Activated CD4-positive, alpha-beta T cell treated with anti-CD3 and anti-CD28 coated beads for 36 hours (primary cell): Measurements from ENCODE around the gene HIVEP2. TPM values are rescaled to one million over a fixed set of nuclear protein-coding genes. Genes with fewer than 3 reads are reported as not detected.

ENCODE experiments used
- ATAC-seq: fragments of 200-7000 bp; cut with Tn5 transposase; one replicate; pipeline ENCODE4 v1.10.0; 2021; ENCODE audit warnings: mild to moderate bottlenecking, moderate library complexity
- CTCF ChIA-PET: fragments of 350-600 bp; sonication (Branson Sonifier 250); formaldehyde crosslinking; loops from one replicate; lab custom pipeline; 2021; ENCODE audit warnings: antibody characterized with exemption; lab: Charles Lee
- POLR2A ChIA-PET: fragments of 350-600 bp; sonication (Branson Sonifier 250); formaldehyde crosslinking; loops from one replicate; lab custom pipeline; 2021; ENCODE audit warnings: antibody characterized with exemption, inconsistent platforms; lab: Charles Lee
- DNase-seq: peaks from one replicate; pipeline ENCODE4 v3.0.0-alpha.2; 2020
- H3K27ac Mint-ChIP-seq: one replicate; pipeline ENCODE4 v1.8.0; 2021; ENCODE audit warnings: mixed read lengths
- H3K27me3 Mint-ChIP-seq: one replicate; pipeline ENCODE4 v1.8.0; 2021; ENCODE audit warnings: mixed read lengths
- H3K36me3 Mint-ChIP-seq: one replicate; pipeline ENCODE4 v1.8.0; 2021; ENCODE audit warnings: low read depth, mixed read lengths
- H3K4me1 Mint-ChIP-seq: one replicate; pipeline ENCODE4 v1.8.0; 2021; ENCODE audit warnings: mixed read lengths
- H3K4me3 Mint-ChIP-seq: one replicate; pipeline ENCODE4 v1.8.0; 2021; ENCODE audit warnings: mild to moderate bottlenecking, moderate library complexity, mixed read lengths
- H3K9me3 Mint-ChIP-seq: one replicate; pipeline ENCODE4 v1.8.0; 2021; ENCODE audit warnings: low read depth, mixed read lengths
- intact Hi-C, 2 experiments: fragments of 100-400 bp; cut with DNase I in 1 of 2; cut with micrococcal nuclease in 1 of 2; formaldehyde crosslinking; loops; one replicate each; pipeline versions ENCODE4 v1.14.2 to v1.15.1; 2022 to 2024; cut with DNase I, micrococcal nuclease
- total RNA-seq, 2 experiments: library from RNA; stranded (reverse); gene quantifications; one replicate each; pipeline ENCODE4 v1.2.3, GENCODE V29; 2021

Gene HIVEP2
- total RNA-seq, 2 experiments from 2014 or later: 30.7 to 33.6 TPM

GRCh38 chr6:142934599-142934998 lies 10.4 kb downstream of the HIVEP2 start:
- DNase-seq (no peak), ATAC-seq (no peak)
- no peaks in the 10 kb centered on the region for H3K9me3 Mint-ChIP-seq
- H3K36me3 Mint-ChIP-seq: peaks cover 47% of the 10 kb centered on the region
- peak overlapping the region; percentile 59 for H3K4me3 Mint-ChIP-seq
- POLR2A ChIA-PET: interaction anchor here (1.4 kb wide), 1 partner anchor 9 kb away, joined by 3 read pairs; no protein-coding TSS in a partner anchor
- intact Hi-C loops: no loop called here
- peak overlapping the region; percentile 86 for H3K27ac Mint-ChIP-seq
- CTCF ChIA-PET: interaction anchor here (0.5 to 1.3 kb wide), 4 partner anchors 51 to 424 kb away, joined by 3 read pairs; no protein-coding TSS in a partner anchor
- peaks cover 90% of the 10 kb centered on the region for H3K4me1 Mint-ChIP-seq
- H3K27me3 Mint-ChIP-seq: no peaks in the 10 kb centered on the region

DNA sequence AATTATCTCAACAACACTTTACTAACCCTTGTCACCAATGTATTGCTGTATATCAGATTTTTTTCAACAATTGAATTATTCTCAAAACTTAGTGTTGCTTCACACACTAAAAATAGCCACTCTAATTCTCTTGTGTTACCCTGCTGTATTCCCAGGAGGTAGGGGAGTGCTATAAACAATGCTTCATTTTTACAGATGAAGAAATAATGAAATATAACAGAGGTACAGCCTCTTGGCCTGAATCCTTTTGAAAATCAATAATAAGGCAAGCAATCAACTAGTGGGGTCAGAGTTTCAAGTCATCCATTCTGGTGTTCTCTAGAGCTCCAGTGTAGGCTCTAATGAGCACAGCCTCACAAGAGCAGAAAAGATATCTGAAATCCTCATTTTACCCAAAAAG lies 10.9 kb downstream of the HIVEP2 start:
- intact Hi-C loops: no loop called here
- DNase-seq (no peak), ATAC-seq (no peak)
- H3K27ac Mint-ChIP-seq: peak overlapping the region; percentile 86
- H3K9me3 Mint-ChIP-seq: no peaks in the 10 kb centered on the region
- no peak overlapping the region for H3K4me3 Mint-ChIP-seq
- CTCF ChIA-PET: interaction anchor here (0.6 kb wide), 1 partner anchor 459 kb away, joined by 3 read pairs; no protein-coding TSS in a partner anchor
- H3K4me1 Mint-ChIP-seq: peaks cover 90% of the 10 kb centered on the region
- H3K36me3 Mint-ChIP-seq: peaks cover 47% of the 10 kb centered on the region
- H3K27me3 Mint-ChIP-seq: no peaks in the 10 kb centered on the region
- POLR2A ChIA-PET: no interaction called here

DNA sequence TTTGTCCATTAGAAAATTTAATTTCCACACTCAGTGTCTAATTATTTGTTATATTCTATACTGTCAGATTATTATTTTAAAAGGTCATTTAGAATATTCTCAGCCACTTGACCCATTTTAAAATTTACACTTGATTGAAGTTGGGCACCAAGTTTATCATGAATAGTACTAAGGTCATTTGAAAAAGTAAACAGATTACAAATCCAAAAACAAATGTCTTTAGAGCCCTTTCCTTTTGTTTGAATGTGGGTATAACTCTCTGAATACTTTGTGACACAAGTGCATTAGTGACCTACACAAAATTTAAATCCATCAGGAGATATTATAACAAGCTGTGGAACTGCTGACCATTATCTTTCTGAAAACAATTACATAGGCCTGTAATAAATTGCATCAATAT lies 11.3 kb downstream of the HIVEP2 start:
- Mint-ChIP-seq H3K9me3 (no peaks in the 10 kb centered on the region), H3K4me1 (peaks cover 91% of the 10 kb centered on the region), H3K27me3 (no peaks in the 10 kb centered on the region), H3K4me3 (peak overlapping the region; percentile 68), H3K27ac (peak overlapping the region; percentile 86), H3K36me3 (peaks cover 47% of the 10 kb centered on the region)
- intact Hi-C loops: no loop called here
- POLR2A ChIA-PET: no interaction called here
- CTCF ChIA-PET: interaction anchor here (0.6 to 0.7 kb wide), 2 partner anchors 8 to 459 kb away, joined by 3 read pairs; no protein-coding TSS in a partner anchor
- no peak for ATAC-seq
- DNase-seq: no peak

GRCh38 chr6:142932889-142933288 lies 12.1 kb downstream of the HIVEP2 start:
- Mint-ChIP-seq H3K36me3 (peaks cover 39% of the 10 kb centered on the region), H3K4me1 (peaks cover 85% of the 10 kb centered on the region), H3K27ac (peak overlapping the region; percentile 87), H3K9me3 (no peaks in the 10 kb centered on the region), H3K27me3 (no peaks in the 10 kb centered on the region), H3K4me3 (peak overlapping the region; percentile 68)
- CTCF ChIA-PET: interaction anchor here (0.7 to 1.6 kb wide), 2 partner anchors 9 to 90 kb away, joined by 3 read pairs; no protein-coding TSS in a partner anchor
- no peak for DNase-seq
- peak; percentile 30 for ATAC-seq
- POLR2A ChIA-PET: interaction anchor here (0.6 kb wide), 1 partner anchor 90 kb away, joined by 4 read pairs; no protein-coding TSS in a partner anchor
- intact Hi-C loops: no loop called here

GRCh38 chr6:142929751-142930358 lies 15.1 kb downstream of the HIVEP2 start:
- DNase-seq: no peak
- Mint-ChIP-seq H3K4me3 (peak overlapping the region; percentile 92), H3K36me3 (peaks cover 28% of the 10 kb centered on the region), H3K27ac (peak overlapping the region; percentile 99), H3K27me3 (no peaks in the 10 kb centered on the region), H3K4me1 (peaks cover 76% of the 10 kb centered on the region), H3K9me3 (no peaks in the 10 kb centered on the region)
- CTCF ChIA-PET: interaction anchor here (1.0 to 7.0 kb wide), 5 partner anchors 9 to 237 kb away, joined by 4 to 57 read pairs (median 8); no protein-coding TSS in a partner anchor
- peak; percentile 31 for ATAC-seq
- POLR2A ChIA-PET: interaction anchor here (1.0 to 1.5 kb wide), 5 partner anchors 14 to 87 kb away, joined by 3 to 8 read pairs (median 4); no protein-coding TSS in a partner anchor
- intact Hi-C loops: no loop called here

GRCh38 chr6:142927904-142928303 lies 17.1 kb downstream of the HIVEP2 start:
- POLR2A ChIA-PET: interaction anchor here (0.6 to 2.3 kb wide), 6 partner anchors 15 to 76 kb away, joined by 3 to 10 read pairs (median 4); no protein-coding TSS in a partner anchor
- intact Hi-C loops: loop anchor here in 1 of 2 experiments (1.0 kb wide), 2 partner anchors 15 to 16 kb away; no protein-coding TSS in a partner anchor
- CTCF ChIA-PET: interaction anchor here (0.7 to 7.0 kb wide), 6 partner anchors 13 to 581 kb away, joined by 3 to 57 read pairs (median 3); no protein-coding TSS in a partner anchor
- ATAC-seq (peak; percentile 27), DNase-seq (peak; percentile 32)
- peak overlapping the region; percentile 92 for H3K4me3 Mint-ChIP-seq
- peaks cover 23% of the 10 kb centered on the region for H3K36me3 Mint-ChIP-seq
- peaks cover 68% of the 10 kb centered on the region for H3K4me1 Mint-ChIP-seq
- H3K9me3 Mint-ChIP-seq: no peaks in the 10 kb centered on the region
- H3K27me3 Mint-ChIP-seq: no peaks in the 10 kb centered on the region
- peak overlapping the region; percentile 99 for H3K27ac Mint-ChIP-seq

GRCh38 chr6:142927271-142927580 lies 17.8 kb downstream of the HIVEP2 start:
- Mint-ChIP-seq H3K4me3 (peak overlapping the region; percentile 92), H3K27ac (peak overlapping the region; percentile 99), H3K36me3 (peaks cover 20% of the 10 kb centered on the region), H3K4me1 (peaks cover 61% of the 10 kb centered on the region), H3K9me3 (no peaks in the 10 kb centered on the region), H3K27me3 (no peaks in the 10 kb centered on the region)
- intact Hi-C loops: no loop called here
- POLR2A ChIA-PET: interaction anchor here (0.9 to 2.3 kb wide), 8 partner anchors 8 to 76 kb away, joined by 3 to 10 read pairs (median 4); no protein-coding TSS in a partner anchor
- ATAC-seq (no peak), DNase-seq (no peak)
- CTCF ChIA-PET: interaction anchor here (0.7 to 7.0 kb wide), 4 partner anchors 13 to 580 kb away, joined by 3 to 57 read pairs (median 3); no protein-coding TSS in a partner anchor

GRCh38 chr6:142926494-142927270 lies 18.3 kb downstream of the HIVEP2 start:
- H3K27me3 Mint-ChIP-seq: no peaks in the 10 kb centered on the region
- DNase-seq (peak; percentile 83), ATAC-seq (peak; percentile 68)
- intact Hi-C loops: loop anchor here in 1 of 2 experiments (1.0 kb wide), 2 partner anchors 13 to 18 kb away; no protein-coding TSS in a partner anchor
- H3K27ac Mint-ChIP-seq: peak overlapping the region; percentile 99
- ChIA-PET CTCF (interaction anchor here (0.7 to 7.0 kb wide), 6 partner anchors 14 to 233 kb away, joined by 3 to 57 read pairs (median 4); no protein-coding TSS in a partner anchor), POLR2A (interaction anchor here (0.9 to 2.3 kb wide), 8 partner anchors 9 to 75 kb away, joined by 3 to 10 read pairs (median 4); no protein-coding TSS in a partner anchor)
- H3K4me1 Mint-ChIP-seq: peaks cover 61% of the 10 kb centered on the region
- peaks cover 23% of the 10 kb centered on the region for H3K36me3 Mint-ChIP-seq
- H3K9me3 Mint-ChIP-seq: no peaks in the 10 kb centered on the region
- H3K4me3 Mint-ChIP-seq: peak overlapping the region; percentile 92

DNA sequence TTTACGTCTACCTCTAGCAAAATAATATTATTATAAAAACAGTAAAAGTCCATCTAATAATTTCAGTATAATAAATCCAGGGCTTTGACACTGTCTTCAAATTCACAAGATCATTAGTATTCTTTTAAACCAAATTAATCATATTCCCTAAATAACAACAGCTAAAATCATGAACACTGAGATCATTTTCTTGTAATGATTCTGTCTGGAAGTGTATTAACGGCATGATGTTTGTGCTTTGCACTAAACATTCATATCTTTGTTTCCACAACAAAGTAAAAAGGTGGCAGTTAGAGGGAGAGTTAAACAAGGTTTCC lies 18.8 kb downstream of the HIVEP2 start:
- ATAC-seq (no peak), DNase-seq (no peak)
- peak overlapping the region; percentile 98 for H3K27ac Mint-ChIP-seq
- H3K9me3 Mint-ChIP-seq: no peaks in the 10 kb centered on the region
- no peaks in the 10 kb centered on the region for H3K27me3 Mint-ChIP-seq
- H3K36me3 Mint-ChIP-seq: peaks cover 24% of the 10 kb centered on the region
- ChIA-PET POLR2A (interaction anchor here (1.1 to 2.3 kb wide), 4 partner anchors 9 to 24 kb away, joined by 4 to 10 read pairs (median 5); no protein-coding TSS in a partner anchor), CTCF (interaction anchor here (0.7 to 7.0 kb wide), 6 partner anchors 13 to 232 kb away, joined by 3 to 57 read pairs (median 4); no protein-coding TSS in a partner anchor)
- intact Hi-C loops: loop anchor here in 1 of 2 experiments (1.0 kb wide), 2 partner anchors 13 to 18 kb away; no protein-coding TSS in a partner anchor
- H3K4me1 Mint-ChIP-seq: peaks cover 60% of the 10 kb centered on the region
- H3K4me3 Mint-ChIP-seq: peak overlapping the region; percentile 92

GRCh38 chr6:142925575-142926110 lies 19.3 kb downstream of the HIVEP2 start:
- H3K27ac Mint-ChIP-seq: peak overlapping the region; percentile 86
- no peaks in the 10 kb centered on the region for H3K9me3 Mint-ChIP-seq
- POLR2A ChIA-PET: interaction anchor here (2.3 kb wide), 1 partner anchor 21 kb away, joined by 10 read pairs; no protein-coding TSS in a partner anchor
- CTCF ChIA-PET: interaction anchor here (0.7 to 7.0 kb wide), 6 partner anchors 15 to 232 kb away, joined by 3 to 57 read pairs (median 3); no protein-coding TSS in a partner anchor
- ATAC-seq (peak; percentile 48), DNase-seq (peak; percentile 36)
- H3K36me3 Mint-ChIP-seq: peaks cover 26% of the 10 kb centered on the region
- H3K27me3 Mint-ChIP-seq: no peaks in the 10 kb centered on the region
- intact Hi-C loops: loop anchor here in 1 of 2 experiments (1.0 kb wide), 2 partner anchors 12 to 19 kb away; no protein-coding TSS in a partner anchor
- H3K4me1 Mint-ChIP-seq: peaks cover 60% of the 10 kb centered on the region
- H3K4me3 Mint-ChIP-seq: peak overlapping the region; percentile 92
